Tibial nerve (tissue), 4 donors: ENCODE measurements around the gene DPP3.

Source experiments
- EP300 ChIP-seq, 2 donors: sonication (generic); formaldehyde crosslinking; IDR thresholded peaks; one replicate each; pipeline ENCODE4 v1.6.1; 2017; ENCODE audit warnings: antibody characterized with exemption in 2 of 2, mild to moderate bottlenecking in 1 of 2
- TF ChIP-seq, protein P1 (sequence below), 5 experiments: fragments of 200-600 bp in 3 of 5; fragments of 450-650 bp in 2 of 5; sonication (generic) in 3 of 5; IDR thresholded peaks; one replicate each; pipeline ENCODE4 v1.5.1; 2016 to 2019; ENCODE audit warnings: antibody characterized with exemption in 5 of 5, mild to moderate bottlenecking in 3 of 5, moderate library complexity in 2 of 5

DNA sequence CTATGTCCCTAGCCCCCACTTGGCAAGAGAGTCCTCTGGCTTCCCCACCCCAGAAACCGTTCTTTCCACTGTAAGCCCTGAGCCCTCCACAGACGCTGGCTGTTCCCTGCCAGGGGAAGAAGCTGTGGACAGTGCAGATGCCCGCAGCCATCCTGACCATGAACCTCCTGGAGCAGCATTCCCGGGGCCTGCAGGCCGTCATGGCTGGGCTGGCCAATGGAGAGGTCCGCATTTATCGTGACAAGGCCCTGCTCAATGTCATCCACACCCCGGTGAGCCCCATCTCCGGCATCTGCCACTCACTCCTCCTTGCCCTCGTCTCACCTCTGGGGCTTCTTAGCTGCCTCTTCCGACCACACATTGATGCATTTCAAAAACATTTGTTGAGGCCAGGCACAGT is 43.4 kb downstream of the DPP3 start:
- TF ChIP-seq EP300 (IDR thresholded peaks at IDR 0.05), result no peak
- TF ChIP-seq, protein P1, sequence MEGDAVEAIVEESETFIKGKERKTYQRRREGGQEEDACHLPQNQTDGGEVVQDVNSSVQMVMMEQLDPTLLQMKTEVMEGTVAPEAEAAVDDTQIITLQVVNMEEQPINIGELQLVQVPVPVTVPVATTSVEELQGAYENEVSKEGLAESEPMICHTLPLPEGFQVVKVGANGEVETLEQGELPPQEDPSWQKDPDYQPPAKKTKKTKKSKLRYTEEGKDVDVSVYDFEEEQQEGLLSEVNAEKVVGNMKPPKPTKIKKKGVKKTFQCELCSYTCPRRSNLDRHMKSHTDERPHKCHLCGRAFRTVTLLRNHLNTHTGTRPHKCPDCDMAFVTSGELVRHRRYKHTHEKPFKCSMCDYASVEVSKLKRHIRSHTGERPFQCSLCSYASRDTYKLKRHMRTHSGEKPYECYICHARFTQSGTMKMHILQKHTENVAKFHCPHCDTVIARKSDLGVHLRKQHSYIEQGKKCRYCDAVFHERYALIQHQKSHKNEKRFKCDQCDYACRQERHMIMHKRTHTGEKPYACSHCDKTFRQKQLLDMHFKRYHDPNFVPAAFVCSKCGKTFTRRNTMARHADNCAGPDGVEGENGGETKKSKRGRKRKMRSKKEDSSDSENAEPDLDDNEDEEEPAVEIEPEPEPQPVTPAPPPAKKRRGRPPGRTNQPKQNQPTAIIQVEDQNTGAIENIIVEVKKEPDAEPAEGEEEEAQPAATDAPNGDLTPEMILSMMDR (IDR thresholded peaks at IDR 0.05), result no peak
